H1 (cell line): ENCODE data around the gene CRPPA. TPM values are rescaled to one million over a fixed set of nuclear protein-coding genes. Genes with fewer than 3 reads are reported as not detected.
A peak's percentile ranks its signal among the peaks of the same experiment; 100 is the strongest.

Experiments
- CTCF ChIA-PET: fragments of 300-600 bp; sonication (Branson Sonifier 250); formaldehyde crosslinking; loops from one replicate; lab custom pipeline; 2021; ENCODE audit not compliant: partially characterized antibody; lab: Charles Lee
- POLR2A ChIA-PET: fragments of 300-600 bp; sonication (Branson Sonifier 250); formaldehyde crosslinking; loops from one replicate; lab custom pipeline; 2021; ENCODE audit warnings: inconsistent platforms; ENCODE audit not compliant: partially characterized antibody; lab: Charles Lee
- DNase-seq, 2 experiments: peaks; one replicate each; pipeline versions ENCODE4 v3.0.0 to v3.0.0-alpha.2; 2010 to 2022; ENCODE audit warnings: low spot score in 2 of 2, low read depth in 1 of 2, mixed read lengths in 1 of 2
- FAIRE-seq: peaks from 2 replicates; lab custom pipeline; 2011; peaks lifted over from hg19 to GRCh38; lab: Jason Lieb, UNC
- H2AFZ ChIP-seq: 2 replicates; pipeline ENCODE4 v1.8.1; 2012; ENCODE audit warnings: low read length, inconsistent platforms
- H2AK5ac ChIP-seq: 2 replicates; pipeline ENCODE4 v1.6.1; 2013; ENCODE audit warnings: low read depth, low read length
- H2BK120ac ChIP-seq: replicated peaks from 2 replicates; pipeline ENCODE3; 2013; ENCODE audit warnings: low read depth, low read length, inconsistent platforms
- H2BK12ac ChIP-seq: 2 replicates; pipeline ENCODE4 v1.6.1; 2013; ENCODE audit warnings: low read depth, low read length
- H2BK15ac ChIP-seq: 2 replicates; pipeline ENCODE4 v1.6.1; 2013; ENCODE audit warnings: low read length
- H2BK20ac ChIP-seq: 2 replicates; pipeline ENCODE4 v1.6.1; 2013; ENCODE audit warnings: low read length
- H2BK5ac ChIP-seq: 2 replicates; pipeline ENCODE4 v1.6.1; 2013; ENCODE audit warnings: low read depth, low read length
- H3K14ac ChIP-seq: 2 replicates; pipeline ENCODE4 v1.6.1; 2013; ENCODE audit warnings: inconsistent platforms; ENCODE audit not compliant: insufficient read length
- H3K18ac ChIP-seq: 2 replicates; pipeline ENCODE4 v1.6.1; 2013; ENCODE audit warnings: low read length; ENCODE audit errors: extremely low read depth
- H3K23ac ChIP-seq: 2 replicates; pipeline ENCODE4 v1.6.1; 2013; ENCODE audit warnings: inconsistent platforms; ENCODE audit not compliant: insufficient read length
- H3K23me2 ChIP-seq: 2 replicates; pipeline ENCODE4 v1.6.1; 2013; ENCODE audit warnings: low read depth, low read length
- H3K27ac ChIP-seq: 2 replicates; pipeline ENCODE4 v1.6.1; 2011; ENCODE audit warnings: low read depth, low read length, inconsistent platforms
- H3K27me3 ChIP-seq, 4 experiments: replicated peaks in 1 of 4; 1 replicate in 1 of 4; 2 replicates in 3 of 4; pipeline versions ENCODE4 v1.6.1 to v1.8.1; 2011 to 2013; ENCODE audit warnings: low read length in 3 of 4, mild to moderate bottlenecking in 3 of 4, inconsistent platforms in 2 of 4, mixed read lengths in 2 of 4, moderate library complexity in 1 of 4; ENCODE audit not compliant: control insufficient read depth in 3 of 4, insufficient read depth in 3 of 4; ENCODE audit errors: extremely low read depth in 1 of 4
- H3K36me3 ChIP-seq, 4 experiments: 2 replicates each; pipeline versions ENCODE4 v1.6.1 to v1.8.1; 2011 to 2013; ENCODE audit warnings: mild to moderate bottlenecking in 4 of 4, low read length in 3 of 4, moderate library complexity in 2 of 4, control low read depth in 1 of 4, inconsistent platforms in 1 of 4; ENCODE audit not compliant: insufficient read depth in 4 of 4, control insufficient read depth in 2 of 4
- H3K4ac ChIP-seq: replicated peaks from 2 replicates; pipeline ENCODE3; 2013; ENCODE audit warnings: low read length, low read depth, mixed read lengths, inconsistent platforms; ENCODE audit not compliant: insufficient read length
- H3K4me1 ChIP-seq, 4 experiments: replicated peaks in 1 of 4; 1 replicate in 1 of 4; 2 replicates in 3 of 4; pipeline versions ENCODE4 v1.6.1 to v1.8.1; 2011 to 2013; ENCODE audit warnings: low read length in 3 of 4, inconsistent platforms in 2 of 4, mixed read lengths in 1 of 4; ENCODE audit not compliant: insufficient read depth in 4 of 4, control insufficient read depth in 3 of 4
- H3K4me2 ChIP-seq, 2 experiments: 2 replicates each; pipeline versions ENCODE4 v1.6.1 to v1.8.1; 2011 to 2013; ENCODE audit warnings: low read depth in 2 of 2, low read length in 2 of 2, control low read depth in 1 of 2, inconsistent platforms in 1 of 2, mild to moderate bottlenecking in 1 of 2; ENCODE audit not compliant: insufficient read depth in 1 of 2
- H3K4me3 ChIP-seq, 4 experiments: fragments of 200-600, 300-600 bp in 1 of 4; sonication (generic), shearing (Covaris generic), sonication (Bioruptor Twin) in 1 of 4; 2 replicates each; pipeline versions ENCODE4 v1.5.1 to v1.8.1; 2011 to 2016; ENCODE audit warnings: low read length in 4 of 4, low read depth in 3 of 4, control low read depth in 2 of 4, inconsistent platforms in 2 of 4, mild to moderate bottlenecking in 2 of 4, mixed read lengths in 1 of 4, moderate library complexity in 1 of 4; ENCODE audit not compliant: insufficient read depth in 2 of 4; ENCODE audit errors: extremely low read depth in 1 of 4
- H3K56ac ChIP-seq: replicated peaks from 2 replicates; pipeline ENCODE3; 2013; ENCODE audit warnings: low read depth, mild to moderate bottlenecking, mixed read lengths, low read length, inconsistent platforms; ENCODE audit not compliant: insufficient read length
- H3K79me1 ChIP-seq: 2 replicates; pipeline ENCODE4 v1.6.1; 2013; ENCODE audit warnings: low read depth, low read length, control low read depth
- H3K79me2 ChIP-seq, 2 experiments: 2 replicates each; pipeline versions ENCODE4 v1.6.1 to v1.8.1; 2012 to 2013; ENCODE audit warnings: low read length in 2 of 2, mild to moderate bottlenecking in 2 of 2, inconsistent platforms in 1 of 2; ENCODE audit not compliant: insufficient read depth in 2 of 2, control insufficient read depth in 1 of 2
- H3K9ac ChIP-seq, 4 experiments: replicated peaks in 1 of 4; 1 replicate in 1 of 4; 2 replicates in 3 of 4; pipeline versions ENCODE4 v1.6.1 to v1.8.1; 2011 to 2013; ENCODE audit warnings: low read depth in 3 of 4, low read length in 3 of 4, control low read depth in 2 of 4, mild to moderate bottlenecking in 2 of 4, moderate library complexity in 2 of 4, inconsistent platforms in 1 of 4; ENCODE audit errors: extremely low read depth in 1 of 4
- H3K9me3 ChIP-seq, 2 experiments: 2 replicates each; pipeline versions ENCODE4 v1.6.1 to v1.8.1; 2012 to 2013; ENCODE audit warnings: mild to moderate bottlenecking in 2 of 2, moderate library complexity in 2 of 2, control low read depth in 1 of 2, inconsistent platforms in 1 of 2, low read depth in 1 of 2, low read length in 1 of 2, mixed read lengths in 1 of 2; ENCODE audit not compliant: insufficient read depth in 2 of 2
- H4K20me1 ChIP-seq, 2 experiments: replicated peaks in 1 of 2; 2 replicates each; pipeline versions ENCODE3 to v1.8.1; 2011 to 2013; ENCODE audit warnings: inconsistent platforms in 2 of 2, low read length in 2 of 2, mild to moderate bottlenecking in 1 of 2; ENCODE audit not compliant: insufficient read depth in 2 of 2, control insufficient read depth in 1 of 2
- H4K5ac ChIP-seq: 2 replicates; pipeline ENCODE4 v1.6.1; 2013; ENCODE audit warnings: low read length, low read depth, mixed read lengths, inconsistent platforms; ENCODE audit not compliant: insufficient read length
- H4K8ac ChIP-seq: 2 replicates; pipeline ENCODE4 v1.8.0; 2013; ENCODE audit warnings: mild to moderate bottlenecking, moderate library complexity, low read length, inconsistent platforms; ENCODE audit not compliant: insufficient read depth; ENCODE audit errors: extremely low read depth
- H4K91ac ChIP-seq: replicated peaks from 2 replicates; pipeline ENCODE3; 2013; ENCODE audit warnings: low read length, mixed read lengths, inconsistent platforms; ENCODE audit not compliant: insufficient read length
- ASH2L ChIP-seq: fragments of 200-600, 300-600 bp; sonication (generic); IDR thresholded peaks from one replicate; pipeline ENCODE4 v1.7.1; 2017; ENCODE audit warnings: low read length
- CHD1 ChIP-seq: IDR thresholded peaks from 2 replicates; pipeline ENCODE4 v1.6.1; 2012; ENCODE audit warnings: low read depth, low read length, improper control_type of control experiment
- GABPA ChIP-seq: IDR thresholded peaks from 2 replicates; pipeline ENCODE4 v1.6.1; 2011; ENCODE audit warnings: mild to moderate bottlenecking, low read length, moderate library complexity, borderline replicate concordance; ENCODE audit not compliant: insufficient read depth
- MAX ChIP-seq: IDR thresholded peaks from 2 replicates; pipeline ENCODE4 v1.6.1; 2012; ENCODE audit warnings: inconsistent platforms
- NANOG ChIP-seq: IDR thresholded peaks from 2 replicates; pipeline ENCODE4 v1.6.1; 2011; ENCODE audit warnings: low read length, low read depth, mild to moderate bottlenecking, inconsistent platforms; ENCODE audit not compliant: insufficient read depth, poor library complexity, severe bottlenecking
- PHF8 ChIP-seq: fragments of 200-600 bp; sonication (generic); conservative IDR thresholded peaks from 2 replicates; pipeline ENCODE4 v1.7.1; 2012; ENCODE audit warnings: low read depth, mild to moderate bottlenecking, inconsistent platforms, low read length, moderate library complexity
- POLR2A ChIP-seq, 2 experiments: IDR thresholded peaks; 1 replicate in 1 of 2; 2 replicates in 1 of 2; pipeline ENCODE4 v1.6.1; 2011; ENCODE audit warnings: low read depth in 2 of 2, low read length in 2 of 2, mild to moderate bottlenecking in 2 of 2; ENCODE audit errors: control extremely low read depth in 1 of 2
- SUZ12 ChIP-seq: fragments of 200-600 bp; sonication (generic); IDR thresholded peaks from 2 replicates; pipeline ENCODE4 v1.6.1; 2012; ENCODE audit warnings: mild to moderate bottlenecking, inconsistent platforms, low read length, moderate library complexity, mixed read lengths
- WGBS, 2 experiments: shearing (Covaris generic) in 1 of 2; methylation state at CpG; one replicate each; pipeline versions ENCODE4 v1.1.6 to v1.1.7; 2013 to 2015; ENCODE audit warnings: low lambda C conversion rate in 2 of 2, mixed read lengths in 2 of 2, inconsistent platforms in 1 of 2, low coverage in 1 of 2, missing lambda C conversion rate in 1 of 2; ENCODE audit not compliant: insufficient replicate concordance in 2 of 2, insufficient coverage in 1 of 2, insufficient read length in 1 of 2; ENCODE audit errors: extremely low coverage in 1 of 2, missing lambda C conversion rate in 1 of 2; 5-methylcytosine and 5-hydroxymethylcytosine counted together
- long read RNA-seq, 2 experiments: library from RNA in 1 of 2; library from capped mRNA in 1 of 2; stranded (forward); transcript quantifications; one replicate each; pipeline ENCODE4 v2.0.0, GENCODE V29; 2021; ENCODE audit warnings: inconsistent platforms in 1 of 2
- polyA minus RNA-seq, 3 experiments: library from RNA; depleted of rRNA, polyadenylated mRNA; stranded (reverse); fragments of >200 nt; gene quantifications; 1 replicate in 2 of 3; 2 replicates in 1 of 3; pipeline ENCODE4 v1.2.3, GENCODE V29; 2011
- polyA plus RNA-seq, 7 experiments: library from polyadenylated mRNA; depleted of rRNA in 3 of 7; stranded (reverse) in 5 of 7; unstranded in 2 of 7; fragments of >200 nt in 5 of 7; fragments of 200-250 nt in 2 of 7; gene quantifications; 1 replicate in 5 of 7; 2 replicates in 1 of 7; 4 replicates in 1 of 7; pipeline versions ENCODE4 v1.2.1 to v1.2.3, GENCODE V29; 2011 to 2013; ENCODE audit warnings: missing spikeins in 2 of 7, mixed read lengths in 2 of 7
- total RNA-seq: library from RNA; stranded (reverse); fragmentation: NEBNext Ultra II Directional; extraction: Animal tissue kit (Norgen Biotek cat#: 25700); gene quantifications from 2 replicates; pipeline ENCODE4 v1.2.1, GENCODE V29; 2021

CRPPA gene
- 0.39 and 0.71 TPM in 2 replicates for total RNA-seq
- polyA plus RNA-seq (2011; rRNA removed), result 0.20 and 0.23 TPM in 2 replicates
- 0.16 TPM for polyA plus RNA-seq (2011; cell fraction: cytosol; rRNA removed)
- 0.10 TPM for polyA plus RNA-seq (2011; cell fraction: nucleus; rRNA removed)
- 0.23 to 0.35 TPM (median 0.25 TPM) in 4 replicates for polyA plus RNA-seq (2012, experiment 1 of 2)
- polyA plus RNA-seq (2012, experiment 2 of 2), result 0.09 TPM
- 0.28 TPM for polyA plus RNA-seq (2013, experiment 1 of 2)
- 0.35 TPM for polyA plus RNA-seq (2013, experiment 2 of 2)
- 0.16 and 0.76 TPM in 2 replicates for polyA minus RNA-seq (2011; rRNA and poly(A)+ RNA removed)
- polyA minus RNA-seq (2011; cell fraction: cytosol; rRNA and poly(A)+ RNA removed), result not detected
- 3.3 TPM for polyA minus RNA-seq (2011; cell fraction: nucleus; rRNA and poly(A)+ RNA removed)
- long read RNA-seq, experiment 1, partial matches to known transcripts, result 0 of 2 reads
- long read RNA-seq, experiment 1, other reads (novel, unspliced or antisense), result 2 of 2 reads
- long read RNA-seq, experiment 2, result 0 reads

- Histone ChIP-seq H3K27ac (no peak within 1 kb of the TSS), H2BK15ac (no peak within 1 kb of the TSS), H3K27me3 (peaks cover 0 to 10% (median 4%) of the 10 kb centered on the region in 4 experiments; a peak in 3 of 7 replicates), H3K18ac (peak within 1 kb of the TSS; percentile 33; the same call in 1 of the 2 replicates), H4K91ac (no peak within 1 kb of the TSS), H3K79me2 (no peaks in the 10 kb centered on the region), H2BK12ac (no peak within 1 kb of the TSS; the same call in 1 of the 2 replicates), H3K4me2 (peak within 1 kb of the TSS; percentile 76 to 88), H4K5ac (peak within 1 kb of the TSS; percentile 3), H3K4me1 (peaks cover 0 to 5% (median 2%) of the 10 kb centered on the region in 4 experiments; a peak in 1 of 7 replicates), H2BK5ac (no peak within 1 kb of the TSS), H3K9me3 (no peaks in the 10 kb centered on the region), H3K4me3 (peak within 1 kb of the TSS; percentile 55 to 81 (median 72)), H3K23me2 (peaks cover 15% of the 10 kb centered on the region), H2BK120ac (no peak within 1 kb of the TSS), H3K56ac (peak within 1 kb of the TSS; percentile 48), H2AK5ac (no peak within 1 kb of the TSS), H4K20me1 (no peaks in the 10 kb centered on the region), H2BK20ac (no peak within 1 kb of the TSS), H3K4ac (no peak within 1 kb of the TSS), H3K23ac (no peak within 1 kb of the TSS), H3K9ac (peak within 1 kb of the TSS; percentile 62 to 76 (median 69)), H3K36me3 (no peaks in the 10 kb centered on the region), H3K79me1 (no peaks in the 10 kb centered on the region), H3K14ac (no peak within 1 kb of the TSS), H2AFZ (peak within 1 kb of the TSS; percentile 97), H4K8ac (peak within 1 kb of the TSS; percentile 84)
- ChIA-PET CTCF (interaction anchor here (0.6 to 6.6 kb wide), 3 partner anchors 12 to 505 kb away, joined by 3 to 40 read pairs (median 3); no protein-coding TSS in a partner anchor), POLR2A (interaction anchor here (0.6 to 1.9 kb wide), 3 partner anchors 14 to 1498 kb away, joined by 3 to 5 read pairs (median 3); no protein-coding TSS in a partner anchor)
- WGBS, 2 experiments, result 13% methylated on average over 41 of the region's 50 CpGs; no CpG with 5 or more reads in 1 of the 2 experiments
- peak in 1 of 2 experiments; percentile 71 for DNase-seq
- no peak for FAIRE-seq
- TF ChIP-seq NANOG (peak; percentile 3), CHD1 (no peak), GABPA (no peak), SUZ12 (peak; percentile 59; the same call in 1 of the 2 replicates), PHF8 (peak; percentile 15; the same call in 1 of the 2 replicates), MAX (peak; percentile 38; the same call in 1 of the 2 replicates), ASH2L (peak; percentile 90), POLR2A (IDR thresholded peaks at IDR 0.05; ENCODE audit: control extremely low read depth in 1 of 2, low read depth in 2 of 2, low read length in 2 of 2) (peak in 1 of 2 experiments; percentile 10; a peak in 1 of 3 replicates)
Measured at GRCh38 chr7:16421333-16422102, at the start of gene CRPPA. CRPPA (minus strand) TSS chr7:16421538; CDS start chr7:16421322, 216 bp downstream.
